IMR-90 (cell line): ENCODE data around the gene CERS1.

ENCODE experiments used
- BHLHE40 ChIP-seq: fragments of 150-350 bp; IDR thresholded peaks from 2 replicates; pipeline ENCODE4 v1.6.1; 2016; ENCODE audit warnings: mild to moderate bottlenecking, low read depth, low read length
- CEBPB ChIP-seq: IDR thresholded peaks from 2 replicates; pipeline ENCODE4 v1.6.1; 2012; ENCODE audit warnings: low read depth, low read length, improper control_type of control experiment
- CTCF ChIP-seq: conservative IDR thresholded peaks from 2 replicates; pipeline ENCODE4 v1.5.1; 2012; ENCODE audit warnings: mild to moderate bottlenecking, low read depth, low read length, improper control_type of control experiment
- ELK1 ChIP-seq: fragments of 150-350 bp; IDR thresholded peaks from 2 replicates; pipeline ENCODE4 v1.6.1; 2016; ENCODE audit warnings: low read depth, mild to moderate bottlenecking, low read length, moderate library complexity, borderline replicate concordance
- FOS ChIP-seq: fragments of 150-350 bp; IDR thresholded peaks from 2 replicates; pipeline ENCODE4 v1.6.1; 2016; ENCODE audit warnings: low read depth, low read length
- MAZ ChIP-seq: IDR thresholded peaks from 2 replicates; pipeline ENCODE4 v1.6.1; 2012; ENCODE audit warnings: low read depth, mild to moderate bottlenecking, low read length, improper control_type of control experiment, moderate library complexity, borderline replicate concordance
- MXI1 ChIP-seq: IDR thresholded peaks from 2 replicates; pipeline ENCODE4 v1.6.1; 2012; ENCODE audit warnings: low read depth, mild to moderate bottlenecking, low read length, moderate library complexity, borderline replicate concordance
- NFE2L2 ChIP-seq: fragments of 150-350 bp; IDR thresholded peaks from 2 replicates; pipeline ENCODE4 v1.6.1; 2016; ENCODE audit warnings: low read depth, mild to moderate bottlenecking, low read length
- POLR2A ChIP-seq: IDR thresholded peaks from 2 replicates; pipeline ENCODE4 v1.6.1; 2012; ENCODE audit warnings: mild to moderate bottlenecking, low read depth, low read length
- RAD21 ChIP-seq: IDR thresholded peaks from 2 replicates; pipeline ENCODE4 v1.6.1; 2012; ENCODE audit warnings: low read length, improper control_type of control experiment
- RCOR1 ChIP-seq: IDR thresholded peaks from 2 replicates; pipeline ENCODE4 v1.6.1; 2012; ENCODE audit warnings: mild to moderate bottlenecking, low read length, improper control_type of control experiment; ENCODE audit not compliant: insufficient replicate concordance
- RFX5 ChIP-seq: IDR thresholded peaks from 2 replicates; pipeline ENCODE4 v1.8.0; 2012; ENCODE audit warnings: low read depth, mild to moderate bottlenecking, low read length, moderate library complexity
- SMC3 ChIP-seq: fragments of 150-350 bp; IDR thresholded peaks from 2 replicates; pipeline ENCODE4 v1.6.1; 2016; ENCODE audit warnings: low read depth, mild to moderate bottlenecking, antibody characterized with exemption, low read length, moderate library complexity
- USF2 ChIP-seq: fragments of 150-350 bp; IDR thresholded peaks from 2 replicates; pipeline ENCODE4 v1.6.1; 2017; ENCODE audit warnings: mild to moderate bottlenecking, antibody characterized with exemption, low read length, low read depth

GRCh38 chr19:18910010-18910409, 14.1 kb upstream of the CERS1 start:
- TF ChIP-seq CTCF, result no peak
- no peak for TF ChIP-seq FOS
- no peak for TF ChIP-seq USF2
- TF ChIP-seq MAZ, result no peak
- no peak for TF ChIP-seq ELK1
- no peak for TF ChIP-seq POLR2A
- no peak for TF ChIP-seq RFX5
- no peak for TF ChIP-seq RAD21
- TF ChIP-seq RCOR1, result no peak
- TF ChIP-seq SMC3, result no peak
- no peak for TF ChIP-seq MXI1
- no peak for TF ChIP-seq BHLHE40
- no peak for TF ChIP-seq NFE2L2
- no peak for TF ChIP-seq CEBPB
